HG03521 (cell line): ENCODE data around the gene HUWE1.

Source experiments
- ATAC-seq: cut with Tn5 transposase; IDR thresholded peaks from one replicate; pipeline ENCODE4 v1.9.1; 2021; ENCODE audit warnings: mild to moderate bottlenecking, moderate library complexity; ENCODE audit not compliant: unreplicated experiment

The HUWE1 gene

GRCh38 chrX:53622431-53622830 is 64.1 kb downstream of the HUWE1 start:
- no peak for ATAC-seq

GRCh38 chrX:53621418-53621986 is 65.0 kb downstream of the HUWE1 start:
- no peak for ATAC-seq

GRCh38 chrX:53616946-53617345 is 69.6 kb downstream of the HUWE1 start:
- no peak for ATAC-seq

GRCh38 chrX:53606456-53606855 is 80.1 kb downstream of the HUWE1 start:
- no peak for ATAC-seq

GRCh38 chrX:53605004-53605403 is 81.5 kb downstream of the HUWE1 start:
- no peak for ATAC-seq

DNA sequence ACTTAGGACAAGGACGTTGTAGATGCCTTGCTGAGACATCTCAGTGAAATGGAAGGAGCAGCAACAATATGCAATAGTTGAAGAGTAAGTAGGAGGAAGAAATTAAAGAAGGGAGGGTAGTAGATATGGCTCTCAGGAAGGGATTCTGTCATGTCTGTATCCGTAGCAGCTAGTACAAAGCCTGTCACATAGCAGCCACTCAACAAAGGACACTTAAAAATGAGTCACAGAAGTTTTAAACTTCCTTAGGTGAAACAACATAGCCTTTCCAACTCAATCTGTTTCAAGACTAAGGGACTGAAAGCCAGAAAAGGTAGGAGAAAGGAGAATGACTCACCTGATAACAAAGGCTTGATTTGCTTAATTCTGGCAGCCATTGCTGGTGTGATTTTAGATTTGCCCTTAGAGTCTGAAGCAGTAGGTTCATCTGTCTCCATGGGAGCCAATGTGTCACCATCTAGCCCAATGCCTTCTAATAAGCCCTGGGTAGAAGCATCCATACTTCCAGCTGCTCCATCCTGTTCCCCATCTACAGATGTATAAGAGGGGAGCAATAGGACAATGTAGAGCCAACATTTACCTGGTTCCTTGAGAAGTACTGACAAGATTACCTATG is 86.6 kb downstream of the HUWE1 start:
- ATAC-seq, result no peak

DNA sequence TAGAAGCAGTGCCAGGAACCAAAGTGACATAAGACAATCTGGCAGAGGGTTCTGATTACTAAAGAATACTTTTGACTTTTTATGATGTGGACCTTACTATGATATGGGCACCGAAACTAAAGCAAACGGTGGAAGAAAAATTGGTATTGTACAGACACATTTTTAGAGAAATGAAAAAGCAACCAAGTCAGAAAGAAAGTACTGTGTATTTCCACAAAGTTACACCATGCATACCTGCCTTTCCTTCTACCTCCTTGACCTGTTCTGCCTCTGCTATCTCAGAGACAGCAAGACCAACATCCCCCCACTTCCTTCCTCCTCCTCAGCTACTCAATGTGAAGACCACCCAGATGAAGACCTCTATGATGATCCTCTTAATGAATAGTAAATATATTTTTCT is 88.3 kb downstream of the HUWE1 start:
- ATAC-seq, result no peak

GRCh38 chrX:53595266-53595810 is 91.2 kb downstream of the HUWE1 start:
- ATAC-seq, result no peak

DNA sequence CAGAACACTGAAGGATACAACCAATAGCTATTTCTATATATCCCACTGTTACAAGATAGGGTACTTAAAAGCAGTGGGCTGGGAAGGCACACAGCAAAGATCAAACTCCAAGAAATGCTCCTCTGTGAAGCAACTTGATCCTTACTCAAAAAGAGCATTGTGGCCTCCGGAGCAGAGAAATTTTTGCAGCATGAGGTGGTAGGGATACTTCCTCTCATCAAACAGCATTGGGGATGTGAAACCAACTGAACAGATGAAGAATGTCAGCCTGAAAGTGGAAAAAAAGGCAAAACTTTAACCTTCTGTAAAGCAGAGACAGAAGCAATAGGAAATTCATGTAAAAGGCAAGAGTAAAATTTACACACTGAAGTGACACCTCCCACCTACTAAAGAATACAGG is 92.2 kb downstream of the HUWE1 start:
- no peak for ATAC-seq

GRCh38 chrX:53587795-53588420 is 98.6 kb downstream of the HUWE1 start:
- no peak for ATAC-seq

DNA sequence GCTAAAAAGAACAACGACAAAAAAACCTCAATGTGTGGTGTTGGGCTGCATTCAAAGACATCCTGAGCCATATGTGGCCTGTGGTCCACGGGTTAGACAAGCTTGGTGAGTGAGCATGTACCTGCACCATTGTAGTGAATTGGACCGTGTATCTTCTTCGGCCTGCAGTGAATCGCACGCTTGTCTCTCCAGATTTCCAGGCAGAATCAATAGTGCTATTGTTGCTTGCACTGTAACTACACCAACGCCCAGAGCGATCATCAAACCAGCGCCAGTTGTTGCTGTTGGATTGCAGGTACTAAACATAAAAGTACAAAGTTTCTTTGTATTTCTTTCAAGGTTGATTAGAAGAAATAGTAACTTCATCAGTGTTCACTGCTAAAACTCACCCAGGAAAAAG is 101.6 kb downstream of the HUWE1 start:
- ATAC-seq, result no peak

DNA sequence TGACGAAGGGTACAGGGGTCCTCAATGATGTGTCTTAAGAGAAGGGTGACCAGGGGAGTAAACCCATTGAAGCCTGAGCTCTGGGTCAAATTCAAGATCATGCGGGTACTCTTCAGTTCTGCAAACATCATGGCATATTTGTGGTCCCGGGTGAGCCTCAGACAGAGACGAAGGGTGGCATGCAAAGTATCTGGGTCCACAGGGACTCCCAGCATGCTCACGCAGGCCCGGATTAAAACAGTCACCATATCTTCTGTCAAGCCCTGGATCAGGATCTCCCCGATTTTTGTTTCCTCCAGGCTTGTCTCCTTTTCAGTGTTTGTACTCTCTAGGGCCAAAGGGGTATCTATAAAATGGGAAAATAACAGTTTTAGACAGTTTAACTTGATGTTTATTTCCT is 102.9 kb downstream of the HUWE1 start:
- no peak for ATAC-seq

DNA sequence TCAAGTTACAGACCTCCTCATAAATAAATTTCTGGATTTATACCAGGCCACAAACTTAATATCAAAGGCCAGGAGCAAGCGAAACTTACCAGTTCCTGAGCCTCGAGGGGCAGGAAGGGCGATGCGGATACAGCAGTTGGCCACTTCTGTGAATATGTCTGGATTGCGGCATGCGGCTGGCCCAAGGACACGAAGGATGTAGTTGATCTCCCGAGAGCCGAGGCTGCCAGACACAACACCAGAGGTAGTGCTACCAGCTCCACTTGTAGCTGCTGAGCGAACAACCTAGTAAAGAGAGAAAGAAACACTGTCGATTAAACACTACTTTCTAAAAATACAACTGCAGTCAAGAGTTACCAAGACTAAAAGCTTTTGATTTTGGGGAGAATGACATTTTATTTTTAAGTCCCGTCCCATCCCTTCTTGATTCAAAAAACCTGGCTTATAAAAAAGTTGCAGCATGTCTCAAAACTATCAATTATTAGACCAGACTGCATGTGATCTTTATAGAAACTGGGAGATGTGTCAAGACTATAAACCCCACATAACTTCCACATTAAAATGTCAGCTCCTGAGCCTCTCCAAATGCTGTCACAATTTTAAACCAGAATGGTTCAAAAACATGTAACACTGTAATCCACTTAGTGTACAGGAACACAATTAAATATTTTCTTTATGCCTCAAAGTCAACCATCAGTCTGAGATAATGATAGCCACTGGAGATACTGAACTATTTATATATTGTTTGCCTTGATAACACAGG is 105.6 kb downstream of the HUWE1 start:
- ATAC-seq, result no peak

DNA sequence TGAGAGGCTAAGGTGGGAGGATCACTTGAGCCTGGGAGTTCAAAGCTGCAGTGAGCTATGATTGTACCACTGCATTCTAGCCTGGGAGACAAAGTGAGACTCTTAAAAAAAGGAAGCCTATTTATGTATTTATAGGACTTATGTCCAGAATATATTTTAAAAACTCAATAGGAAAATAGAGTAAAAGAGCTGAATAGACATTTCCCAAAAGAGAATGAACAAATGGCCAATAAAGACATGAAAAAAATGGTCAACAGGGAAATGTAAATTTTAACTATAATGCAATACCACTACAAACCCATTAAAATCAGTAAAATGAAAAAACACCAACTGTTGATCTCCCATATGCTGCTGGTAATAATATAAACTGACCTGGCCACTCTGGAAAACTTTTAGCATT is 115.0 kb downstream of the HUWE1 start:
- no peak for ATAC-seq

- ATAC-seq, result no peak
Measured at GRCh38 chrX:53563324-53563723, 123.2 kb downstream of the HUWE1 start.

DNA sequence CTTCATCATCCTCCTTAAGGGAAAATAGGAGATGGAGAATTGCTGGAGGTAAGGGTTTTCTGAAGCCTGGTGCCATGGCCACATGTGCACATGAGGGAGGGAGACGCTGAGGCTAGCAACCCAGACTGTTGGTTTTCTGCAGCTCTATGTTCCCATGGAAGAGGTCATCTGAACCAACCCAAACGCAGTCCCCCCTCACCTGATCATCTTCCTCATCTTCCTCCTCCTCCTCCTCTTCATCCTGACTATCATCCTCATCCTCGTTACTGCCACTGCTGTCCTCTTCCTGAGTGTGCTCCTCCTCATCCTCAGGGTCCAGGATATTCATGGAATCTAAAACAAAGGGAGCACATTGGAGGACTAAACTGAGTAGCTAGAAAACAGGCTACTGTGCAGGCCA is 124.6 kb downstream of the HUWE1 start:
- no peak for ATAC-seq

- ATAC-seq, result no peak
Measured at GRCh38 chrX:53558646-53559045, 127.9 kb downstream of the HUWE1 start.

DNA sequence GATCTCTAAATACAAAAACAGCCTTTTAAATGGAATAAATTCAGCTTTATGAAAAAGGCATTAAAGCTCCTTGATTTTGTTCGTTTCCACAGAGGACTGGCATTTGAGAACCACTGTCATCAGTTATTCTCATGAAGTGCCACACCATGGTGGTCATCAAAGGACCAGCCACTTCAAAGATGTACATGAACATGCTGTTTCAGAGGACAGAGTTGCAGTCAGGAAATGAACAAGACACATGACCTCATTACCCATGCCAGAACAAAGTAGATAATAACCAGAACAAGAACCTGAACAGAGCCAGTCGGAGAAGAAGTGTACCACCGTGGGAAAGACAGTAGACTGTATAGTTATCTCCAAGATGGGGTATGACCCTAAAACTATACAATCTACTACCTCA is 129.7 kb downstream of the HUWE1 start:
- no peak for ATAC-seq

- no peak for ATAC-seq
Measured at GRCh38 chrX:53550756-53551463, 135.6 kb downstream of the HUWE1 start.

DNA sequence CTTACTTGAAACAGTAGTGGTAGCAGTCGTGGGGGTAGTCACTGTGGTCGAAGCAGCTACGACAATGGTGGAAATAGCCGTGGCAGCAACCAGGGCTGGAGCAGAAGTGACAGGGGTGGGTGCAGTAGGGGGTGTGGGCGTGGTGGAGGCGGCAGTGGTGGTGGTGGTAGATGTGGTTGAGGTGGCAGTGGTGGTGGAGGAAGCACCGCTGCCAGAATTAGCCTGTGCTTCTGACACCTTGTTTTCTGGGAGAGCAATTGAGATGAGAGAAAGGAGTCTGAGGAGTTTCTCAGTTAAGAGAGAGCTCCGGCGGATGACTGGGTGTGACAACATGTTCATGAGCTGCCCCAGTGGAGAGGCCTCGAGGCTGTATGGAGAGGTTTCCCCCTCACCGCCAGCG is 138.9 kb downstream of the HUWE1 start:
- ATAC-seq, result no peak

GRCh38 chrX:53544936-53545335 is 141.6 kb downstream of the HUWE1 start:
- no peak for ATAC-seq
